ENCODE data around the gene SOBP.

The SOBP gene

GRCh38 chr6:107695061-107695720 is 205.3 kb downstream of the SOBP start:
- no peak for DNase-seq

- DNase-seq = no peak
Measured at GRCh38 chr6:107697682-107698081, 207.8 kb downstream of the SOBP start.

GRCh38 chr6:107698146-107698545 is 208.2 kb downstream of the SOBP start:
- no peak for DNase-seq

GRCh38 chr6:107699254-107699653 is 209.3 kb downstream of the SOBP start:
- no peak for DNase-seq

GRCh38 chr6:107699697-107700325 is 209.9 kb downstream of the SOBP start:
- no peak for DNase-seq

- DNase-seq = no peak
Measured at GRCh38 chr6:107703606-107704005, 213.7 kb downstream of the SOBP start.

GRCh38 chr6:107704347-107705013 is 214.6 kb downstream of the SOBP start:
- DNase-seq = peak; percentile 13 to 66 (median 53)

- no peak for DNase-seq
Measured at GRCh38 chr6:107706516-107707115, 216.7 kb downstream of the SOBP start.

- DNase-seq = peak in 1 of 3 experiments; percentile 59
Measured at GRCh38 chr6:107707346-107708275, 217.7 kb downstream of the SOBP start.

GRCh38 chr6:107708435-107708834 is 218.5 kb downstream of the SOBP start:
- DNase-seq = no peak

- no peak for DNase-seq
Measured at GRCh38 chr6:107709341-107709740, 219.4 kb downstream of the SOBP start.
